GM18951 (cell line): ENCODE data around the gene MIPEP.
"Not testable (repeated sequence)": the region's sequence is repeated elsewhere in the genome, so short reads cannot be mapped to it uniquely, and the experiment has no call there.

Experiments
- POLR2A ChIP-seq: IDR thresholded peaks from 4 replicates; pipeline ENCODE4 v1.6.1; 2011; ENCODE audit warnings: mild to moderate bottlenecking; ENCODE audit not compliant: insufficient read length, insufficient read depth; ENCODE audit errors: extremely low read depth
- in situ Hi-C: fragments of 300-500 bp; cut with MboI; formaldehyde crosslinking; loops from one replicate; pipeline ENCODE4 v1.12.0; 2022; ENCODE audit warnings: low sequenced_read_pairs, mixed read lengths, inconsistent platforms; ENCODE audit not compliant: unreplicated experiment

MIPEP gene

GRCh38 chr13:23778002-23778652, 111.1 kb downstream of the MIPEP start:
- in situ Hi-C loops: no loop called here

GRCh38 chr13:23777575-23777870, 111.7 kb downstream of the MIPEP start:
- TF ChIP-seq POLR2A: no peak
- in situ Hi-C loops: no loop called here

More at GRCh38 chr13:23778002-23778652, 111.1 kb downstream of the MIPEP start:
- no peak for TF ChIP-seq POLR2A

- TF ChIP-seq POLR2A: no peak
- in situ Hi-C loops: no loop called here
These were observed 112.3 kb downstream of the MIPEP start for GRCh38 chr13:23776698-23777574.

- in situ Hi-C loops: no loop called here
These were observed 116.5 kb downstream of the MIPEP start for GRCh38 chr13:23772717-23773116.

GRCh38 chr13:23771956-23772355, 117.2 kb downstream of the MIPEP start:
- no peak for TF ChIP-seq POLR2A
- in situ Hi-C loops: no loop called here

More at GRCh38 chr13:23772717-23773116, 116.5 kb downstream of the MIPEP start:
- no peak for TF ChIP-seq POLR2A

GRCh38 chr13:23771552-23771951, 117.6 kb downstream of the MIPEP start:
- in situ Hi-C loops: no loop called here
- TF ChIP-seq POLR2A: no peak

GRCh38 chr13:23770973-23771372, 118.2 kb downstream of the MIPEP start:
- TF ChIP-seq POLR2A: no peak
- in situ Hi-C loops: no loop called here

- in situ Hi-C loops: no loop called here
- no peak for TF ChIP-seq POLR2A
These were observed 118.8 kb downstream of the MIPEP start for GRCh38 chr13:23770428-23770827.

- no peak for TF ChIP-seq POLR2A
- in situ Hi-C loops: no loop called here
These were observed 119.8 kb downstream of the MIPEP start for GRCh38 chr13:23769401-23769800.

GRCh38 chr13:23767838-23768237, 121.4 kb downstream of the MIPEP start:
- in situ Hi-C loops: no loop called here
- TF ChIP-seq POLR2A: no peak

- no peak for TF ChIP-seq POLR2A
- in situ Hi-C loops: no loop called here
These were observed 122.3 kb downstream of the MIPEP start for GRCh38 chr13:23766939-23767338.

GRCh38 chr13:23766283-23766682, 122.9 kb downstream of the MIPEP start:
- in situ Hi-C loops: no loop called here
- no peak for TF ChIP-seq POLR2A

- no peak for TF ChIP-seq POLR2A
- in situ Hi-C loops: no loop called here
These were observed 123.7 kb downstream of the MIPEP start for GRCh38 chr13:23765531-23765930.

- in situ Hi-C loops: no loop called here
- no peak for TF ChIP-seq POLR2A
These were observed 125.9 kb downstream of the MIPEP start for GRCh38 chr13:23763318-23763717.

- in situ Hi-C loops: not testable (repeated sequence)
These were observed 127.4 kb downstream of the MIPEP start for GRCh38 chr13:23761760-23762159.

GRCh38 chr13:23760000-23760399, 129.2 kb downstream of the MIPEP start:
- in situ Hi-C loops: no loop called here

More at GRCh38 chr13:23760000-23760399, 129.2 kb downstream of the MIPEP start:
- no peak for TF ChIP-seq POLR2A
